Nephron (organoid): Measurements from ENCODE around the gene NAV2.

Experiments used
- H3K27ac Mint-ChIP-seq, 3 experiments: 2 replicates each; pipeline ENCODE4 v1.8.0; 2020; ENCODE audit warnings: mixed read lengths in 3 of 3, mild to moderate bottlenecking in 2 of 3, moderate library complexity in 1 of 3
- H3K27me3 Mint-ChIP-seq: 2 replicates; pipeline ENCODE4 v1.8.0; 2021; ENCODE audit warnings: low read depth, mild to moderate bottlenecking, moderate library complexity, mixed read lengths
- H3K36me3 Mint-ChIP-seq: 2 replicates; pipeline ENCODE4 v1.8.0; 2020; ENCODE audit warnings: low read depth, mixed read lengths
- H3K4me1 Mint-ChIP-seq: 2 replicates; pipeline ENCODE4 v1.8.0; 2020; ENCODE audit warnings: mixed read lengths
- H3K4me3 Mint-ChIP-seq, 3 experiments: 2 replicates each; pipeline ENCODE4 v1.8.0; 2020; ENCODE audit warnings: mild to moderate bottlenecking in 3 of 3, mixed read lengths in 3 of 3, moderate library complexity in 2 of 3
- H3K9me3 Mint-ChIP-seq: 2 replicates; pipeline ENCODE4 v1.8.0; 2020; ENCODE audit warnings: mixed read lengths
- CTCF ChIP-seq, 3 experiments: fragments of 200-600 bp; sonication (generic); IDR thresholded peaks; one replicate each; pipeline ENCODE4 v1.5.0; 2021; ENCODE audit warnings: antibody characterized with exemption in 3 of 3; ENCODE audit not compliant: unreplicated experiment in 3 of 3

NAV2 gene

GRCh38 chr11:20053572-20053971 is 340.9 kb downstream of the NAV2 start:
- Mint-ChIP-seq H3K9me3 (no peaks in the 10 kb centered on the region), H3K36me3 (peaks cover 88% of the 10 kb centered on the region), H3K4me1 (peaks cover 70% of the 10 kb centered on the region), H3K27me3 (peaks cover 3% of the 10 kb centered on the region), H3K4me3 (no peak overlapping the region), H3K27ac (peak overlapping the region in 1 of 3 experiments; percentile 45)
- no peak for TF ChIP-seq CTCF (IDR thresholded peaks at IDR 0.05; ENCODE audit: unreplicated experiment in 3 of 3)

GRCh38 chr11:20054584-20054983 is 341.9 kb downstream of the NAV2 start:
- Mint-ChIP-seq H3K27me3 (no peaks in the 10 kb centered on the region), H3K27ac (peak overlapping the region in 2 of 3 experiments; percentile 5 to 79), H3K4me1 (peaks cover 63% of the 10 kb centered on the region), H3K4me3 (no peak overlapping the region), H3K9me3 (no peaks in the 10 kb centered on the region), H3K36me3 (peaks cover 85% of the 10 kb centered on the region)
- TF ChIP-seq CTCF (IDR thresholded peaks at IDR 0.05; ENCODE audit: unreplicated experiment in 3 of 3): no peak

- H3K27ac Mint-ChIP-seq: peak overlapping the region in 2 of 3 experiments; percentile 5 to 79
- peaks cover 60% of the 10 kb centered on the region for H3K4me1 Mint-ChIP-seq
- TF ChIP-seq CTCF (IDR thresholded peaks at IDR 0.05; ENCODE audit: unreplicated experiment in 3 of 3): no peak
- H3K27me3 Mint-ChIP-seq: peaks cover 2% of the 10 kb centered on the region
- H3K4me3 Mint-ChIP-seq: peak overlapping the region in 2 of 3 experiments; percentile 16 to 25
- peaks cover 84% of the 10 kb centered on the region for H3K36me3 Mint-ChIP-seq
- no peaks in the 10 kb centered on the region for H3K9me3 Mint-ChIP-seq
Measured at GRCh38 chr11:20055312-20055711, 342.7 kb downstream of the NAV2 start.

- Mint-ChIP-seq H3K27ac (peak overlapping the region; percentile 79 to 90 (median 84)), H3K4me1 (peaks cover 52% of the 10 kb centered on the region), H3K4me3 (no peak overlapping the region), H3K36me3 (peaks cover 81% of the 10 kb centered on the region), H3K9me3 (no peaks in the 10 kb centered on the region), H3K27me3 (peaks cover 4% of the 10 kb centered on the region)
- no peak for TF ChIP-seq CTCF (IDR thresholded peaks at IDR 0.05; ENCODE audit: unreplicated experiment in 3 of 3)
Measured at GRCh38 chr11:20056109-20056949, 343.7 kb downstream of the NAV2 start.

- Mint-ChIP-seq H3K27ac (peak overlapping the region; percentile 79 to 90 (median 84)), H3K36me3 (peaks cover 83% of the 10 kb centered on the region), H3K9me3 (no peaks in the 10 kb centered on the region), H3K4me3 (no peak overlapping the region), H3K4me1 (peaks cover 45% of the 10 kb centered on the region), H3K27me3 (peaks cover 4% of the 10 kb centered on the region)
- TF ChIP-seq CTCF (IDR thresholded peaks at IDR 0.05; ENCODE audit: unreplicated experiment in 3 of 3): no peak
Measured at GRCh38 chr11:20056950-20057943, 344.6 kb downstream of the NAV2 start.
